HG03280 (cell line): ENCODE measurements around the gene OXTR.
"Not testable (repeated sequence)": the region's sequence is repeated elsewhere in the genome, so short reads cannot be mapped to it uniquely, and the experiment has no call there.

Source experiments
- ATAC-seq: cut with Tn5 transposase; IDR thresholded peaks from one replicate; pipeline ENCODE4 v1.9.1; 2021; ENCODE audit warnings: mild to moderate bottlenecking, moderate library complexity; ENCODE audit not compliant: unreplicated experiment

The OXTR gene

DNA sequence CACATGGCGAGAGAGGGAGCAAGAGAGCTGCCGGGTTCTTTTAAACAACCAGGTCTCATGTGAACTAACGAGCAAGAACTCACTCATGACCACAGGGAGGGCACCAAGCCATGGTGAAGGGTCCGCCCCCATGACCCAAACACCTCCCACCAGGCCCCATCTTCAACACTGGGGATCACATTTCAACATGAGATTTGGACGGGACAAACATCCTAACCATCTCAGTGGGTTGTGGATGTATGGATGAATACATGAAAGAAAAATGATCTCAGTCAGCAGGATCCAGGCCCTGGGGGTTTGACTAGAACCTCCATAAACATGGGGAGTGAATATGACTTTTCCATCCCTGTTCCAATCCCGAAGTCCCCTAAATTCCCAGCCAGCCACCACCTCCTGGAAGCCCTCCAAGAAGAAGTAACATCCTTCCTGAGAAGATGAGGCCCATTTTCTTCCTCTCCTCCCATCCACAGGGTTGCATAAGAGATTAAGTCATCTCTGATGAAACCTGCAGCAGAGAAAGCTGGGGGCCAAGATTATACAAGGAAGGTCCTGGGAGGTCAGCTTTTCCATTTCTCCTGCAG is 26.3 kb downstream of the OXTR start:
- ATAC-seq, result no peak

DNA sequence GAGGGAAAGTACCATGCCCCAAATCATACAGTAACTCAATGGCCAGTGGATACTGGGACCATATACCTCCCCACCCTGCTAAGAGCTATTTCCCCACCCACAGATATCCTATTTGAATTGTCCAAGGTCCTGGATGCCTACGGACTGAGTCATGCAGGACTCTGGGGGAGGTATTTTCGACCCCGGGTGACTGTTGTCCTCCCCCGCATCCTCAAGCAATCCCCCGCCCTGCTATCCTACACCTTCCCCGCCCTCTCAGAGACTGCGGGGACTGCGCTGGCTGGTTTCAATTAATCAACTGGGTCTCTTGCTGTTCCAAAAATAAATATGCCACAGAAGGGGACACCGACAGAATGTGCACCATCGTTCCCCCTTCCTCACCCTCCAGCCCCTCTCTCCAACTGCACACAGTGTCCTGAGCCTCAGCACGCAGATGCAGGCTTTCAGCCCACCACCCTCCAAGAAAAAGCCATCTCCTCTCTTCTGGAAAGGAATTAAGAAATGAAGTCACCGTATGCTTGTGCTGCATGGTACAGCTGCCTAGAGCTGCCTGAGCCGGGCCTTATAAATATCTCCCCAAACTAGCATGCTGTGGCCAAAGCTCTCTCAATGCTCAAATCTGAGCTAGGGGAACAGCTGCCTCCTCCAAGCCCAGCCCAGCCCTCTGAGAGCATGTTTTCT is 27.7 kb downstream of the OXTR start:
- ATAC-seq, result no peak

DNA sequence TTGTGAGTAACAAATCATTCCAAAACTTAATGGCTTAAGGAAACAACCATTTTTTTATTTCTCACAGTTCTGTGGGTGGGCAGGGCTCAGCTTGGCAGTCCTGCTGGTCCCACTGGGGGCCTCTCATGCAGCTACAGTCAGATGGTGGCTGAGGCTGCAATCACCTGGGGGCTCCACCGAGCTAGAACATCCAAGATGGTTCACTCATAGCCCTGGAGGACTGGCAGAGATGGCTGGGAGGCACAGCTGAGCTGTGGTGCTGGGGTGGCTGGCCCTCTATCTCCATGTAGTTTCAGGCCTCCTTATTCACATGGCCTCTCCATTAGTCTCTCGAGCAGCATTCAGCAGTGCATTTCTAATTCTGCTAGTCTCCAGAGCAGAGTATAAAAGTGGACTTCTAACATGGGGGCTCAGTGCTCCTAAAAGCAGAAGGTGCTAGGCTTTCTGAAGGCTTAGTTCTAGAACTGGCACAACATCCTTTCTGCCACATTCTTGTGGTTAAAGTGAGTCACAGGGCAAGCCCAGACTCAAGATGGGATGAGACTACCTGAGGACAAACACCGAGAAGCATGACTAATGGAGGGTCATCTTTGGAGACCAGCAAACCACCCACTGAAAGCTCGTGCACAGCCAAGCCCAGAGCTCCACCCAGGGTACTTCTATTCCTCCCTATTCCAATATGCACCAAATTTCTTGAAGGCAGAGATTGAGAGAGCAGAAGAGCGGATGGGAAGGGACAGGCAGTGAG is 29.5 kb downstream of the OXTR start:
- no peak for ATAC-seq

DNA sequence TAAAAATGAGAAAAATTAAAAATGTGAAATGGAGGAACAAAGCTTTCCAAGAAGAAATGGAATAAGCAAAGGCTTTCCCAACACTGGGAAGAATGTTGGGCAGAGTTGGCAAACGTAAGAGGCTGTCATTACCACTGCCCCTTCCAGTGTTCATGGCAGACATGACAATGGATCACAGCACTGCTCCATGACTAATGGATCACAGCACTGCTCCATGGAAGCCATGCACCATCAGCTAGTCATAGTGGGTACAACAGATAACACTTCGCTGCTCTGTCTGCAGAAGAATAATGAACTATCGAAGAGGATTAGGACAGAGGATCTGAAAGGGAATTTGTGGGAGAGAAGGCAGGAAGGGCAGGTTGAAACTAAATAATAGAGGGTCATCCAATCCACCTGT is 30.8 kb downstream of the OXTR start:
- ATAC-seq, result no peak

DNA sequence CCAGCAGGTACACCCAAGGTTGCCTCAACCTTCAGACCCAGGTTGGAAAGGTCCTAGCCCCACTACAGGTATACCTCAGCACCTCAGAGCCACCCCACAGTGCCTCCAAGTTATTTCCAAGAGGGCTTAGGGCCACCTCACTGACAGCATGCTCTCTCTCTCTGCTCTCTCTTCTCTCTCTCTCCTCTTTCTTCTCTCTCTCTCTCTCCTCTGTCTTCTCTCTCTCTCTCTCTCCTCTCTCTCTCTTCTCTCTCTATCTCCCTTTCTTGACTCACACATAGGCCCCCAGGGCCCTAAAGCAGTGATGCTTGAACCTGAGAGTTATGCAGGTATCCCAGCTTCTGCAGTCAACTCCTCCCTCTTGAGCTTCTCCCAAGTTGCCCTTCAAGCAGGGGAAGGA is 31.6 kb downstream of the OXTR start:
- ATAC-seq, result no peak

DNA sequence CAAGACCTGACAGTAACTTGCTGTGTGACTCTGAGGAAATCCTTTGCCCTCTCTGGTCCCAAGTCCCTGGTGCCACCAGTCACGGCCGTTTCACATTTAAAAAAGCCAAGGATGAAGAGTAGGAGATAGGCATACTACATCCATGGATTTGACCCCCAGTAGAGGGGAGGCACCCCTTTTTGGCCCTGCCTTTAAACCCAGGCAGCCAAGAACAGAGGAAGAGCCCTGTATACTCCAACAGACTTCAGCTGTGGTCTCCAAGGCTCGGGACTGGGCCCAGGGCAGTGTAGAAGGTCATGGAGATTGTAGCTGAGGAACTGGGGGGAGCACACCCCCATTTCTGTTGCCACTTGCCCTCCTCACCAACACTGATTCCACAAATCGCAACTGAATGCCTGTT is 32.1 kb downstream of the OXTR start:
- no peak for ATAC-seq

DNA sequence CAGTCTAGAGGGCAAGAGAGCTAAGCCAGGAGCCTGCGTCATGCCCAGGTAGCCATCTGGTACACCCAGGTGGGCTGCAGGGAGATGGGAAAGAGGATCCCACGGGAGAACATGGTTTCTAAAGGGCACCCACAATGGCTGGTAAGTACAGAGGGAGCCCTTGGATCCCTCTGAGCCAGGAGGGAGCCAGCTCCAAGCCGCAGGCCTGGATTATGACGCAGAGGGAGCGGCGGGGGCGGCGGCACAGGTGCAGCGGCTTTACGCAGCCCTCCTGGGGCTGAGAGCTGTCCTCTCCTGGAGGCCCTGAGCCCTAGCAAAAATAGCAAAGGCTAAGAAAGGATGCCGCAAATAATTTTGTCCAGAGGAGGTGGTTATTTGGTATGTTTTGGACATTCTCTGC is 33.0 kb downstream of the OXTR start:
- ATAC-seq, result no peak

DNA sequence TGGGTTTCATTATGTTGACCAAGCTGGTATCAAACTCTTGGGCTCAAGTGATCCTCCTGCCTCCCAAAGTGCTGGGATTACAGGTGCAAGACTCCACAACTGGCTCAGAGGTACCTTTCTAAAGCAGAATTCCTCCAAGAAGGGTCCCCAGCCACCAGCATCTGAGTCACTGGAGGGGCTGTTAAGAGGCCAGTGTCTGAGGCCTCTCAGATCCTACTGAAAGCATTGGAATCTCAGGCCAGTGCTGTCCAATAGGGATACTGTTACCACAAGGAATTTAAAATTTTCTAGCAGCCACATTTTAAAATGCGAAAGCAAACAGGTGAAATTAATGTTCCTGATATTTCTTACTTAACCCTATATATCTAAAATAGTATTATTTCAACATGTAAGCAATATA is 34.5 kb downstream of the OXTR start:
- ATAC-seq, result no peak

DNA sequence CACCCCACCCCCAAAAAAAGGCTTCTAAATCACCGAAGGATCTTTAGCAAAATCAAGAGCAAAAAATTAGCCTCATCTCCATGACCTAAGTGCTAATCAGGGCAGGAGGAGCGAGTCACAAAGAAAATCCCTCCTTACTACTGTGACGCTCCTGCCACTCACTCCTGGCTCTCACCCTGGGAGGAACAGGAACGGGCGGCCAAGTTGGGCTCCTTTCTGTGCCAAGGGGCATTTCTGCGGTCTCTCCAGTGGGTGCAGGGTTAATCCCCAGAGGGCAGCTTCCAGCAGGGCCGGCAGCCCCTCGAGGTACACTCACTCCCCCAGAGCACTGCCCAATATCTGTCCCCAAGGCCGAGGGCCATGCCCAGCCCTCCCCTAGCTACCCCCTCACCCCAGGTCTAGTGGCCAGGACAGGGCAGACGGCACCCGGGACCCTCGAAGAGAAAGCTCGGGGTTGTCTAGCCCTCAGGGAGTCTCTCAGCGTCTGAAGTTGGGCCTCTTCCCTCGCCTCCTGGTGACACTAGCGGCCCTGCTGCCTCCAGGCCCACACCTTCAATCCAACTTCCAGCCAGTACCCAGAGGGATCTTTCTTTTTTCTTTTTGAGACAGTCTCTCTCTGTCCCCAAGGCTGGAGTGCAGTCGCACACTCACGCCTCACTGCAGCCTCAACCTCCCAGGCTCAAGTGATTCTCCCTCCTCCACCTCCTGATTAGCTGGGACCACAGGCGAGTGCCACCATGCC is 35.1 kb downstream of the OXTR start:
- ATAC-seq, result no peak

DNA sequence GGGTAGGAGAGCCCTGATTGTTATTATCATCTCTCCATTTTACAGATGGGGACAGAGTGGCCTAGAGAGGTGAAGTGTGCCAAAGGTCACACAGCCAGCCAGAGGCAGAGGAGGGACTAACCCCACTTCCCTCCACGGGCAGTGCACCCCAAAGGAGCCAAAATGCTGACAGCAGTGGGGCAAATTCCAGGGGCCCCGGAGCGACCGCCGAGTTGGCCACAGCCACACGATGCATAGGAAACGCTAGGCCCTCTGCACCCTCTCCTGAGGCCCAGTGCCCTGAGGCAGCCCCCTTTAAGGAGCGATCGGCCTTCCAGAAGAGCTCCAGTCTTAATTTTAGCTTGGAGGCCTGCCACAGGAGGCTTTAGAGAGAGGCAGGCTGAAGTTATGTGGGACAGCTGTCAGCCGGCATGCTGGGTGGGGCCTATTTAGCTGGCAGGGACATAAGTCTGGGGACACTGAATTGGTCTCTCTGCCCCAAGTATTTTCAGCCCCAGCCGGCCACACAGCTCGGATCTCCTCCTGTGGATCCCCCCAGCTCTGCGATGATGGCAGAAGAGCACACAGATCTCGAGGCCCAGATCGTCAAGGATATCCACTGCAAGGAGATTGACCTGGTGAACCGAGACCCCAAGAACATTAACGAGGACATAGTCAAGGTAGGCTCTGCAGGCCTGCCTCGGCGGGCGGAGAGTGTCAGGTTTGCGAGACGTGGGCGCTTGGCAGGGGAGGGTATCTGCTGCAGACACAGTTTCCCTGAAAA is 35.9 kb downstream of the OXTR start, which contains the start of gene CAV3:
TSS of gene CAV3 (plus strand) at position 471 of the 763 bp plus-strand sequence. CDS start at position 546, 75 bp downstream.
- no peak for ATAC-seq

DNA sequence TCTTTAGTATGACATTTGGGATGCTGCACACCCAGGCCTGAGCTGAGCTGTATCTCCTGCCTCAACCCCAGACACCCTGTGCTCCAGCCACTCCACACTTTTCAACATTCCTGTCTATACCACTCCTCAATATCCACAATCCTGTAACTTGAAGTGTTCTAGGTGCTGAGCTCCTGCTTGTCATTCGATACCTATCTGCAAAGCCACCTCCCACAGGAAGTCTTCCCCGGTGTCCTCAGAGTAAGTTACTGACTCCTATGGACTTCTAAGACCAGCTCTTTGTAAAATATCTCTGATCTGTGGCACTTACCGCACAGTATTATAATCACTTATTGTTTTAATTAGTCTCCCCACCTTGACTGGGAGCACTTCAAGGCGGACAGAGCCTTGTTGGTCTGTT is 37.0 kb downstream of the OXTR start:
- ATAC-seq, result no peak

DNA sequence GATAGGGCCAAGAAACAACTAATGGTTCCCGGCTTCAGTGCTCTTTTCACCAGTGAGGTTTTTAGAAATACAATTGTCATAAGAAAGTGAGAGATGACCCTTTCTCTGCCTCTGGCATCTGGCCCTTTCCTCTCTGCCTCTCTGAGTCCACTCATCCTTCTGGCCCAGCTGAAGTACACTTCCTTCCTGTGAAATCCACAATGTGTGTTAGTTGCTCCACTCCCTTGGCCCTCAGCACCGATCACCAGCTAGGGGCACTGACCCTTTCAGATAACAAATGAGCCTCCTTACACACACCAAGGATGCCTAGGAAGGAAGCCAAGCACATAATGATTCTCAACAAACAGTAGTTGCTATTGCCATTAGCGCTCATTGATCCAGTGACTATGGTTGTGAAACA is 38.8 kb downstream of the OXTR start:
- ATAC-seq, result no peak

DNA sequence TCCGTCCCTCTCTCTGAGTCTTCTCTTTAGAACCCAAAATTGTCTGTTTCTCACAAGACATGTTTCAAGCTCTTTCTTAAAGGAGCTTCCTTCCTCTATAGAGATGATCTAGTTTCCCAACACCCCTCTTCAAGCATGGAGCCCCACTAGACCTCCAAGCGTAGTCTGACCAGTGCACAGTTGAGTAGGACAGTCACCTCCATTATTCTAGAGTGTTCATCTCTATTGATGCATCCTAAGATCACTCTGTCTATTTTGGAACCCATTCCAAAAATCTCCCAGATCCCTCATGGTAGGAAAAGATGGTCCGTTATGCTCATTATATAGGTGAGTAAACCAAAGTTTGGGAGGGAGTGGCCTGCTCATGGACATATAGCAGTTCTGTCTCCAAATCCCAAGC is 39.9 kb downstream of the OXTR start:
- ATAC-seq, result no peak

DNA sequence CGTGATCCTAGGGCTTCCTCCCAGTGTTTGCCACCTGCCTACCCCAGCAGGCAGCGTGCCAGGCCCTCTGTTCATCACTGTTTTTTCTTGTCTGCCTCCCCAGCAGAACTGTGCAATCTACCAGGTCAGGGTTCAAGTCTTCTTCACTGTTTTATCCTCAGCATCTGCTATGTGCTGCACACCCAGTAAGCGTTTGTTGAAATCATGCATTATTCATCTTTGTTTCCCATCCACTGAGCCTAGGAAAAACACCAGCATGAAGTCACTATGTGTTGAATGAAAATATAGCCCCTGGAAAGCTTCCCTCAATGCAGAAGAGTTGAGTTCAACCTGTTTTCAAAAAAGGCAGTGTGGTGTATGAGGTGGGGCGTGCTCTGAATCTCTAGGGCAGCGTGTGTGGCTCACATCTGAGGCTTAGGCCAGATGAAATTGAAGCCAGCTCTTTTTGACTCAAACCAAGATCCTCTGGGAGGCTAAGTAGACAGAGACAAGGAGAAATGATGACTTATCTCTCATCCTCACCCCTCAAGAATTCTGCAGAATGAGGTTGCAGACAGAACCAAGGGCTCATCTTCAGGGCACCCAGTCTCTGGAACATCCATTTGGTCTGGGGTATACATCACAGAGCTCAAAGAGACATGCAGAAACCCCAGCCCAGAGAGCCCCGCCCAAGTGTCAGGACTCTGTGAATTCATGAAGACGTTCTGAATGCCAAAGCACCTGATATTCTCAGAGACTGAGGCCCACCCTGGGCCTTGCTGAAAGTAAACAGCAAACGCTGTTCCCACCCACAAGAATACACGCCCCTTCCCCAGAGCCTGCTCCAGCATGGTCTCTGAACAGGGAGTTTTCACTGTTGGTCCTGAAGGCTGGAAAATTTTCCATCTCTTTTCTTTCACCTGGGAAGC is 41.6 kb downstream of the OXTR start:
- ATAC-seq, result no peak

DNA sequence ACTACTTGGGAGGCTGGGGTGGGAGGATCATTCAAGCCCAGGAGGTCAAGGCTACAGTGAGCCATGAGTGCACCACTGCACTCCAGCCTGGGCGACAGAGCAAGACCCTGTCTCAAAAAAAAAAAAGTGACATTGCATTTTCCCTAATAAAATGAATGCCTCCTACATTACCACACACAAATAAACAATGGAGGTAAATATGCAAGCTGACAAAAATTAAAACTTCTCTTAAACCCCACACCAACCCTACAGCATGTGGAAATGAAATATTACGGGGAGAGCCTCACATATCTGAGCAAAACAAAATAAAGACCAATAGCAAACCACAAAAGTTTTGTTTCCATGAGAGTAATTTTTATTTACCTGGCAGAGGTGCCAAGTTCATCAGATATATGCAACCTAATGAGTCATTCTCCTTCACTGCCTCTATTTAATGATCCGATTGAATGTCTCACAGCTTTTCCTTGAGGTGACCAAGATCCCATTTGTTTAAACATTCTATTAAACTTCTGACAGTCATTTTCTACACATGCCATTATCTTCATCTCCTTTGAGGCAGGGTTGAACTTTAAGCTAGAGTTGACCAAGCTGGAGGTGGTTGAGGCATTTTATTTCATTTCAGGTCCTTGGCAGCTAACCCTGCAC is 45.2 kb downstream of the OXTR start:
- ATAC-seq, result no peak

DNA sequence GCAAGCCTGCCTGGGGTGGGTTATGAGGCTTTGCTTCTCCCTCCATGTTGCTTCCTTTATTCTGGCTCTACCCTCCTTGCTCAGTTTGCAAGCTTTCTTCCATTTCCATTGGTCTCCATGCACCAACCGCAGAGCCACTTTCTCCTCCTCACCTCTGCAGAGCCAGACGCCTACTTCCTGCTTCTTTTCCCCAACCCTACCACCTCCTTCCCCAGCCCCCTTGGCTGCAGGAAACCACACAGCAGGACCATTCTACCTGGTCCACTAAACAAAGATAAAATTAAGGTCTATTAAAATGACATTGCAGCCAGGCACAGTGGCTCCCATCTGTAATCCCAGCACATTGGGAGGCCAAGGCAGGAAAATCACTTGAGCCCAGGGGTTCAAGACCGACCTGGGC is 45.8 kb downstream of the OXTR start:
- ATAC-seq, result no peak

DNA sequence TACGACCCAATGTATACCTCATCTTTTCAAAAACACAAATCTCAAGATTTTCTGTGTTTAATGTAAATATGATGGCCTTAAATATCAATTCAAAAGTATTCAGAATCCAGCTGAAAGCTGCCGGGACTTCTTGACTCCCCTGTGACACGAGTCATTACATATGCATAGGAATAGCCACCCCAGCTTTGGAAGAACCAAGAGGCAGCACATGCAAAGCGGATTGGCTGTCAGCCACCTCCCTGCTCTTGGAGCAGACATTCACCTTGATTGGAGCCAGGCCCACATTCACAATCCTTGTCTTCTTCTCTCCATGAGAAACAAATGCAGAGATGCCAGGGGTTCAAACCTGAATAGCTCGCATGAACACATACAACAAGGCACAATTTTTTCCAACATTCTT is 46.6 kb downstream of the OXTR start:
- ATAC-seq, result no peak

DNA sequence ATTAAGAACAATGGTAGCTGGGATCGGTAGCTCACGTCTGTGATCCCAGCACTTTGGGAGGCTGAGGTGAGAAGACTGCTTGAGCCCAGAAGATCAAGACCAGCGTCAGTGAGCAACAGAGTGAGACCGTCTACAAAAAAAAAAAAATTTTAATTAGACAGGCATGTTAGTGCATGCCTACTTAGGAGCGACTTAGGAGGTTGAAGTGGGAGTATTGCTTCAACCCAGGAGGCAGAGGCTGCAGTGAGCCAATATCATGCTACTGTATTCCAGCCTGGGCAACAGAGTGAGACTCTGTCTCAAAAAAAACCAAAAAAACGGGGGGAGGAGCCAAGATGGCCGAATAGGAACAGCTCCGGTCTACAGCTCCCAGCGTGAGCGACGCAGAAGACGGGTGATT is 53.7 kb downstream of the OXTR start:
- ATAC-seq, result not testable (repeated sequence)
